ENCODE measurements around the gene RSPRY1.
"Not testable (repeated sequence)": the region's sequence is repeated elsewhere in the genome, so short reads cannot be mapped to it uniquely, and the experiment has no call there.

Gene RSPRY1

DNA sequence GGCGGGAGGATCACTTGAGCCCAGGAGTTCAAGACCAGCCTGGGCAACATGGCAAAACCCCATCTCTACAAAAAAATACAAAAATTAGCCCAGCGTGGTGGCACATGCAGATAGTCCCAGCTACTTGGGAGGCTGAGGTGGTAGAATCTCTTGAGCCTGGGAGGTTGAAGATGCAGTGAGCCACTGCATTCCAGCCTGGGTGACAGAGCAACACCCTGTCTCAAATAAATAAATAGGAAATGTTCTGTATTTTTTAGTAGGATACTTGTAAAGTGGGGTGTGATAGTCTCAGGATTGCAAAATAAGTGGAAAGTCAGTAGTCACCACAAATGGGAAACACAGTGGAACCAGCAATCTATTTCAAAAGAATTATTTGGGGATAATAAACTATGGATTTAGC lies 4.0 kb downstream of the RSPRY1 start:
- peaks cover 37% of the 10 kb centered on the region for H3K4me1 ChIP-seq (ENCODE audit: insufficient read depth, low read length)
- no peaks in the 10 kb centered on the region for H3K36me3 ChIP-seq (ENCODE audit: insufficient read depth, low read length)
- no peak overlapping the region for H3K4me3 ChIP-seq (ENCODE audit: low read depth in 1 of 2, low read length in 2 of 2)
- no peaks in the 10 kb centered on the region for H3K27me3 ChIP-seq (ENCODE audit: control insufficient read depth in 1 of 2, insufficient read depth in 2 of 2, low read length in 2 of 2)
- H3K27ac ChIP-seq (ENCODE audit: low read depth, low read length): no peak overlapping the region
- H3K9me3 ChIP-seq (ENCODE audit: low read length): no peaks in the 10 kb centered on the region
- no peak overlapping the region for H3K9ac ChIP-seq (ENCODE audit: low read length)

GRCh38 chr16:57191056-57191571 lies 5.0 kb downstream of the RSPRY1 start:
- no peak overlapping the region for H3K9ac ChIP-seq (ENCODE audit: low read length)
- no peaks in the 10 kb centered on the region for H3K9me3 ChIP-seq (ENCODE audit: low read length)
- H3K27me3 ChIP-seq (ENCODE audit: control insufficient read depth in 1 of 2, insufficient read depth in 2 of 2, low read length in 2 of 2): no peaks in the 10 kb centered on the region
- H3K4me3 ChIP-seq (ENCODE audit: low read depth in 1 of 2, low read length in 2 of 2): no peak overlapping the region
- H3K36me3 ChIP-seq (ENCODE audit: insufficient read depth, low read length): no peaks in the 10 kb centered on the region
- no peak overlapping the region for H3K27ac ChIP-seq (ENCODE audit: low read depth, low read length)
- H3K4me1 ChIP-seq (ENCODE audit: insufficient read depth, low read length): peaks cover 37% of the 10 kb centered on the region

- H3K4me1 ChIP-seq (ENCODE audit: insufficient read depth, low read length): peaks cover 48% of the 10 kb centered on the region
- no peak overlapping the region for H3K27ac ChIP-seq (ENCODE audit: low read depth, low read length)
These were observed 6.0 kb downstream of the RSPRY1 start for GRCh38 chr16:57192146-57192545.

DNA sequence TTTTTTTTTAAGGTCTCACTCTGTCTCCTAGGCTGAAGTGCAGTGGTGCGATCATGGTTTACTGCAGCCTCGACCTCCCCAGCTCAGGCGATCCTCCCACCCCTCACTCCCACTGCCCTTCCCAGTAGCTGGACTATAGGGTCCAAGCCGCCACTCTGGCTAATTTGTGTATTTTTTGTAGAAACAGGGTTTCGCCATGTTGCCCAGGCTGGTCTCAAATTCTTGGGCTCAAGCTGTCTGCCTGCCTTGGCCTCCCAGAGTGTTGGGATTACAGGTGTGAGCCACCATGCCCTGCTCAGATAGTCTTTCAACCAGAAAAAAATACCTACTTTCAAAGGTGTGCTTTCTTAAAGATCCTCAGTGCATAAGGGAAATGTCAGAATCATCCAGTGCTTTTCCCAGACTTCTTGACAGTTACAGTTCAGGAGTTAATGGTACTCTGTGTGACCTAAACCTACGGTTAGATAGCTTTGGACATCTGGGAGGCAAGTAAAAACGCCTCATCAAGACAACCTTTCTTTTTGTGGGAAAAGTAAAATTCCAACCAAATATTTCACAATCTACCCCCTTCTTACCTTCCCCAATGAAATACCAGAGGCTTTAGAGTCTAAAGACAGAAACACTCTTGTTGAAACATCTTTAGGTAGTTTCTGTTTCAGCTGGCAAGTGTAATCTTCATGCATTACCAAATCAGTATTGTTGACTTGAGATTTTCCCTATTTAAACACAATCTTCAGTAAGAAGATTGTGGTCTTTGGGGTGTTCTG lies 6.8 kb downstream of the RSPRY1 start:
- Histone ChIP-seq H3K36me3 (ENCODE audit: insufficient read depth, low read length) (no peaks in the 10 kb centered on the region), H3K4me1 (ENCODE audit: insufficient read depth, low read length) (peaks cover 46% of the 10 kb centered on the region), H3K4me3 (ENCODE audit: low read depth in 1 of 2, low read length in 2 of 2) (no peak overlapping the region), H3K27ac (ENCODE audit: low read depth, low read length) (no peak overlapping the region), H3K9ac (ENCODE audit: low read length) (no peak overlapping the region), H3K27me3 (ENCODE audit: control insufficient read depth in 1 of 2, insufficient read depth in 2 of 2, low read length in 2 of 2) (no peaks in the 10 kb centered on the region), H3K9me3 (ENCODE audit: low read length) (no peaks in the 10 kb centered on the region)

More at GRCh38 chr16:57192146-57192545, 6.0 kb downstream of the RSPRY1 start:
- H3K9ac ChIP-seq (ENCODE audit: low read length): no peak overlapping the region
- no peaks in the 10 kb centered on the region for H3K27me3 ChIP-seq (ENCODE audit: control insufficient read depth in 1 of 2, insufficient read depth in 2 of 2, low read length in 2 of 2)
- H3K4me3 ChIP-seq (ENCODE audit: low read depth in 1 of 2, low read length in 2 of 2): no peak overlapping the region
- H3K36me3 ChIP-seq (ENCODE audit: insufficient read depth, low read length): no peaks in the 10 kb centered on the region
- H3K9me3 ChIP-seq (ENCODE audit: low read length): no peaks in the 10 kb centered on the region

DNA sequence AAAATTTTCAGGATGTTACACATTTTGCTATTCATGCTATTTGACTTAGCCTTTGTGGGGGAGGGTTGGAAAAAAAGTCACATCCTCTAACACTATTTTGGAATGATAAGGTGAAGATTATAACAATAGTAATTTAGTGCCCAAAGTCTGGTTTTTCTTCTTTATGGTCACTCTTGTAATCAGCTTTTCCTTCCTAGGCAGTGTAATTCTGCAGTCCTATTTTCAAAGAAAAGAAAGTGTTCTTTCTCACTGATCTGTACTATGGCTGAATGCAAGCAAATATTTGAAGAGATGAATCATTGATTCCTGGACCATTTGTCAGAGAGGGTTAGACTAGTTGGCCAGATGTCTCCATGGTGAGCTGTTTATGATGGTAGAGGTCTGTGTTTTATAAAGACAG lies 8.4 kb downstream of the RSPRY1 start:
- Histone ChIP-seq H3K9me3 (ENCODE audit: low read length) (no peaks in the 10 kb centered on the region), H3K27me3 (ENCODE audit: control insufficient read depth in 1 of 2, insufficient read depth in 2 of 2, low read length in 2 of 2) (no peaks in the 10 kb centered on the region), H3K4me3 (ENCODE audit: low read depth in 1 of 2, low read length in 2 of 2) (no peak overlapping the region), H3K9ac (ENCODE audit: low read length) (peak overlapping the region; percentile 39), H3K4me1 (ENCODE audit: insufficient read depth, low read length) (peaks cover 43% of the 10 kb centered on the region), H3K36me3 (ENCODE audit: insufficient read depth, low read length) (no peaks in the 10 kb centered on the region), H3K27ac (ENCODE audit: low read depth, low read length) (peak overlapping the region; percentile 22)

GRCh38 chr16:57196286-57196685 lies 10.2 kb downstream of the RSPRY1 start:
- H3K4me3 ChIP-seq (ENCODE audit: low read depth in 1 of 2, low read length in 2 of 2): no peak overlapping the region
- no peaks in the 10 kb centered on the region for H3K36me3 ChIP-seq (ENCODE audit: insufficient read depth, low read length)
- H3K4me1 ChIP-seq (ENCODE audit: insufficient read depth, low read length): peaks cover 35% of the 10 kb centered on the region
- no peak overlapping the region for H3K27ac ChIP-seq (ENCODE audit: low read depth, low read length)
- no peaks in the 10 kb centered on the region for H3K9me3 ChIP-seq (ENCODE audit: low read length)
- H3K27me3 ChIP-seq (ENCODE audit: control insufficient read depth in 1 of 2, insufficient read depth in 2 of 2, low read length in 2 of 2): no peaks in the 10 kb centered on the region
- H3K9ac ChIP-seq (ENCODE audit: low read length): no peak overlapping the region

- Histone ChIP-seq H3K9me3 (ENCODE audit: low read length) (no peaks in the 10 kb centered on the region), H3K4me1 (ENCODE audit: insufficient read depth, low read length) (peaks cover 32% of the 10 kb centered on the region), H3K9ac (ENCODE audit: low read length) (no peak overlapping the region), H3K4me3 (ENCODE audit: low read depth in 1 of 2, low read length in 2 of 2) (no peak overlapping the region), H3K36me3 (ENCODE audit: insufficient read depth, low read length) (no peaks in the 10 kb centered on the region), H3K27ac (ENCODE audit: low read depth, low read length) (no peak overlapping the region), H3K27me3 (ENCODE audit: control insufficient read depth in 1 of 2, insufficient read depth in 2 of 2, low read length in 2 of 2) (no peaks in the 10 kb centered on the region)
These were observed 10.6 kb downstream of the RSPRY1 start for GRCh38 chr16:57196753-57197152.

DNA sequence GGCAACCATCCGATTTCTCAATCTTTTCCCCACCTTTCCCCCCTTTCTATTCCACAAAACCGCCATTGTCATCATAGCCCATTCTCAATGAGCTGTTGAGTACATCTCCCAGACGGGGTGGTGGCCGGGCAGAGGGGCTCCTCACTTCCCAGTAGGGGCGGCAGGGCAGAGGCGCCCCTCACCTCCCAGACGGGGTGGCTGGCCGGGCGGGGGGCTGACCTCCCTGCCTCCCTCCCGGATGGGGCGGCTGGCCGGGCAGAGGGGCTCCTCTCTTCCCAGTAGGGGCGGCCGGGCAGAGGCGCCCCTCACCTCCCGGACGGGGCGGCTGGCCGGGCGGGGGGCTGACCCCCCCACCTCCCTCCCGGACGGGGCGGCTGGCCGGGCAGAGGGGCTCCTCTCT lies 14.2 kb downstream of the RSPRY1 start:
- not testable (repeated sequence) for H3K27me3 ChIP-seq (ENCODE audit: control insufficient read depth in 1 of 2, insufficient read depth in 2 of 2, low read length in 2 of 2); H3K9me3 ChIP-seq (ENCODE audit: low read length); H3K4me3 ChIP-seq (ENCODE audit: low read depth in 1 of 2, low read length in 2 of 2); H3K9ac ChIP-seq (ENCODE audit: low read length); H3K27ac ChIP-seq (ENCODE audit: low read depth, low read length)
- Histone ChIP-seq H3K36me3 (ENCODE audit: insufficient read depth, low read length) (peaks cover 11% of the 10 kb centered on the region), H3K4me1 (ENCODE audit: insufficient read depth, low read length) (peaks cover 15% of the 10 kb centered on the region)

- not testable (repeated sequence) for H3K27me3 ChIP-seq (ENCODE audit: control insufficient read depth in 1 of 2, insufficient read depth in 2 of 2, low read length in 2 of 2); H3K9ac ChIP-seq (ENCODE audit: low read length); H3K4me3 ChIP-seq (ENCODE audit: low read depth in 1 of 2, low read length in 2 of 2); H3K9me3 ChIP-seq (ENCODE audit: low read length); H3K27ac ChIP-seq (ENCODE audit: low read depth, low read length)
- H3K4me1 ChIP-seq (ENCODE audit: insufficient read depth, low read length): peaks cover 15% of the 10 kb centered on the region
- H3K36me3 ChIP-seq (ENCODE audit: insufficient read depth, low read length): peaks cover 16% of the 10 kb centered on the region
These were observed 14.8 kb downstream of the RSPRY1 start for GRCh38 chr16:57200926-57201325.

DNA sequence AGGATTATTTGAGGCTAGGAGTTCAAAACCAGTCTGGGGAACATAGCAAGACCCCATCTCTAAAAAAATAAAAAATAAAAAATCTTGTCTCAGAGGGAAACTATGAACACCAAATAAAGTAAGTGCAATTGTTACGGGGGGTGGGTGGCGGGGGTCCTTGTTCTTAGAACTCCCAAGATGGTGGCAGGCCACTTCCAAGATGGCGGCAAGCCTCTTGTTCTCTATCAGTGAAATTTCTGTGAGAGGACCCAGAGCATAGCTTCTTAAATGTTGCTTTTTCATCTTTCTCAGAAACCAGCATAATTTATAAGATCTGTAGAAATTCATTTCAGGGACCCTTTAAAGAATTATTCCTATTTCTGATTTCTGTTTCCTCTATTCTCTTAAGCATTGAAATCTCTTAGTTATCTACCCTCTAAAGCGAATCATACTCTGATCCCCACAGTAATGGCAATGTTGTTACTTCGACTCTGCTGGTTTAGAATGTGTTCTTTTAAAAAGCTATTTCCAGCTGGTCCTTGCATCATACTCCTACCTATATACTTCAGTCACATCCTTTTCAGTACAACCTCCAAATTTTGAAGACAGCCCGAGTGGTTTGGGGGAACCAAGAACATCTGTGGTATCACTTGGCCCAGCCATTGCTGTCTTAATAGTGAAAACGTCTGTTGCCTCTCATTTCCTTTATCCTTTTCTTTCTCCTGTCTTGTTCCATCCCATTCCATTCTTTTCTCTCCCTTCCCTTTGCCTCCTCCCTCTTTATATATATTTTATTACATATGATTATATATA lies 16.2 kb downstream of the RSPRY1 start:
- Histone ChIP-seq H3K4me1 (ENCODE audit: insufficient read depth, low read length) (peaks cover 2% of the 10 kb centered on the region), H3K27ac (ENCODE audit: low read depth, low read length) (no peak overlapping the region), H3K4me3 (ENCODE audit: low read depth in 1 of 2, low read length in 2 of 2) (no peak overlapping the region), H3K36me3 (ENCODE audit: insufficient read depth, low read length) (peaks cover 23% of the 10 kb centered on the region), H3K9ac (ENCODE audit: low read length) (no peak overlapping the region), H3K27me3 (ENCODE audit: control insufficient read depth in 1 of 2, insufficient read depth in 2 of 2, low read length in 2 of 2) (no peaks in the 10 kb centered on the region), H3K9me3 (ENCODE audit: low read length) (no peaks in the 10 kb centered on the region)

- Histone ChIP-seq H3K36me3 (ENCODE audit: insufficient read depth, low read length) (peaks cover 29% of the 10 kb centered on the region), H3K27ac (ENCODE audit: low read depth, low read length) (no peak overlapping the region), H3K9ac (ENCODE audit: low read length) (no peak overlapping the region), H3K4me1 (ENCODE audit: insufficient read depth, low read length) (no peaks in the 10 kb centered on the region), H3K27me3 (ENCODE audit: control insufficient read depth in 1 of 2, insufficient read depth in 2 of 2, low read length in 2 of 2) (no peaks in the 10 kb centered on the region), H3K9me3 (ENCODE audit: low read length) (no peaks in the 10 kb centered on the region), H3K4me3 (ENCODE audit: low read depth in 1 of 2, low read length in 2 of 2) (no peak overlapping the region)
These were observed 17.3 kb downstream of the RSPRY1 start for GRCh38 chr16:57203451-57203850.
